Esophagus (tissue), 2 donors: ENCODE measurements around the gene OCRL. TPM values are rescaled to one million over a fixed set of nuclear protein-coding genes. Genes with fewer than 3 reads are reported as not detected.
A peak's percentile ranks its signal among the peaks of the same experiment; 100 is the strongest.

Experiments used
- H3K27ac ChIP-seq, 2 donors: one replicate each; pipeline ENCODE4 v1.5.1; 2013; ENCODE audit warnings: low read depth in 2 of 2, mild to moderate bottlenecking in 2 of 2, inconsistent platforms in 1 of 2, low read length in 1 of 2, moderate library complexity in 1 of 2
- H3K27me3 ChIP-seq, 2 donors: one replicate each; pipeline ENCODE4 v1.6.1; 2013; ENCODE audit warnings: low read length in 2 of 2, control low read depth in 1 of 2, mild to moderate bottlenecking in 1 of 2; ENCODE audit not compliant: insufficient read depth in 2 of 2, control insufficient read depth in 1 of 2
- H3K36me3 ChIP-seq, 2 donors: one replicate each; pipeline ENCODE4 v1.6.1; 2013; ENCODE audit warnings: low read length in 1 of 2; ENCODE audit not compliant: control insufficient read depth in 2 of 2, insufficient read depth in 2 of 2
- H3K4me1 ChIP-seq, 2 donors: one replicate each; pipeline ENCODE4 v1.6.1; 2013; ENCODE audit warnings: low read length in 1 of 2; ENCODE audit not compliant: control insufficient read depth in 2 of 2, insufficient read depth in 2 of 2
- H3K4me3 ChIP-seq, 2 donors: one replicate each; pipeline ENCODE4 v1.5.1; 2013; ENCODE audit warnings: low read length in 2 of 2, mild to moderate bottlenecking in 2 of 2, low read depth in 1 of 2, moderate library complexity in 1 of 2
- H3K9me3 ChIP-seq, 2 donors: one replicate each; pipeline ENCODE4 v1.6.1; 2013; ENCODE audit warnings: mild to moderate bottlenecking in 2 of 2, low read depth in 1 of 2, low read length in 1 of 2, moderate library complexity in 1 of 2; ENCODE audit not compliant: control insufficient read depth in 2 of 2, insufficient read depth in 1 of 2
- WGBS, 2 donors: extraction: QIAGEN DNeasy Blood & Tissue Kit; methylation state at CpG; one replicate each; pipeline ENCODE4 v1.1.7; 2013; 5-methylcytosine and 5-hydroxymethylcytosine counted together
- polyA plus RNA-seq, 2 donors: library from polyadenylated mRNA; stranded (reverse); fragments of 200-250 nt; gene quantifications; one replicate each; pipeline ENCODE4 v1.2.3, GENCODE V29; 2013
- donor health status: healthy with polysubstance abuse.
- donor health status: Bipolar disorder and iron deficiency.

Gene OCRL
- polyA plus RNA-seq, 2 donors = 6.4 to 7.5 TPM

- WGBS, 2 donors = 73 to 74% methylated on average over 3 of the region's 3 CpGs
- H3K36me3 ChIP-seq = peaks cover 0 to 3% of the 10 kb centered on the region in 2 donors
Measured at GRCh38 chrX:129576539-129576938, 36.5 kb downstream of the OCRL start.

GRCh38 chrX:129577473-129577872, 37.4 kb downstream of the OCRL start:
- no peak overlapping the region for H3K4me3 ChIP-seq
- 54 to 59% methylated on average over 5 of the region's 5 CpGs for WGBS, 2 donors
- H3K36me3 ChIP-seq = peaks cover 0 to 3% of the 10 kb centered on the region in 2 donors
- H3K9me3 ChIP-seq = no peaks in the 10 kb centered on the region
- H3K4me1 ChIP-seq = no peaks in the 10 kb centered on the region
- H3K27ac ChIP-seq = no peak overlapping the region
- H3K27me3 ChIP-seq = no peaks in the 10 kb centered on the region

More at GRCh38 chrX:129576539-129576938, 36.5 kb downstream of the OCRL start:
- Histone ChIP-seq H3K9me3 (no peaks in the 10 kb centered on the region), H3K27ac (no peak overlapping the region), H3K4me1 (no peaks in the 10 kb centered on the region), H3K4me3 (no peak overlapping the region), H3K27me3 (no peaks in the 10 kb centered on the region)

GRCh38 chrX:129577877-129578276, 37.8 kb downstream of the OCRL start:
- H3K9me3 ChIP-seq = no peaks in the 10 kb centered on the region
- H3K27me3 ChIP-seq = no peaks in the 10 kb centered on the region
- WGBS, 2 donors = 76 to 90% methylated on average over 1 of the region's 1 CpG
- peaks cover 0 to 3% of the 10 kb centered on the region in 2 donors for H3K36me3 ChIP-seq
- no peaks in the 10 kb centered on the region for H3K4me1 ChIP-seq
- no peak overlapping the region for H3K4me3 ChIP-seq
- H3K27ac ChIP-seq = no peak overlapping the region

- Histone ChIP-seq H3K4me3 (no peak overlapping the region), H3K36me3 (no peaks in the 10 kb centered on the region), H3K27me3 (no peaks in the 10 kb centered on the region), H3K9me3 (no peaks in the 10 kb centered on the region), H3K27ac (no peak overlapping the region), H3K4me1 (no peaks in the 10 kb centered on the region)
- WGBS, 2 donors = 73 to 88% methylated on average over 1 of the region's 1 CpG
Measured at GRCh38 chrX:129581904-129582303, 41.8 kb downstream of the OCRL start.

GRCh38 chrX:129585167-129585566, 45.1 kb downstream of the OCRL start:
- Histone ChIP-seq H3K4me1 (no peaks in the 10 kb centered on the region), H3K4me3 (no peak overlapping the region), H3K9me3 (no peaks in the 10 kb centered on the region), H3K36me3 (no peaks in the 10 kb centered on the region), H3K27me3 (no peaks in the 10 kb centered on the region), H3K27ac (no peak overlapping the region)
- WGBS, 2 donors = 59 to 78% methylated on average over 1 of the region's 1 CpG

- 60 to 75% methylated on average over 3 of the region's 3 CpGs for WGBS, 2 donors
- H3K36me3 ChIP-seq = peaks cover 0 to 1% of the 10 kb centered on the region in 2 donors
- H3K27me3 ChIP-seq = no peaks in the 10 kb centered on the region
- H3K27ac ChIP-seq = no peak overlapping the region
- no peaks in the 10 kb centered on the region for H3K9me3 ChIP-seq
- H3K4me3 ChIP-seq = no peak overlapping the region
- no peaks in the 10 kb centered on the region for H3K4me1 ChIP-seq
Measured at GRCh38 chrX:129585691-129586090, 45.6 kb downstream of the OCRL start.

- Histone ChIP-seq H3K4me1 (no peaks in the 10 kb centered on the region), H3K4me3 (no peak overlapping the region), H3K9me3 (no peaks in the 10 kb centered on the region), H3K27ac (no peak overlapping the region), H3K36me3 (peaks cover 0 to 4% of the 10 kb centered on the region in 2 donors), H3K27me3 (no peaks in the 10 kb centered on the region)
- 79 to 97% methylated on average over 4 of the region's 4 CpGs for WGBS, 2 donors
Measured at GRCh38 chrX:129586446-129586845, 46.4 kb downstream of the OCRL start.

- H3K4me1 ChIP-seq = peaks cover 0 to 5% of the 10 kb centered on the region in 2 donors
- peaks cover 0 to 4% of the 10 kb centered on the region in 2 donors for H3K36me3 ChIP-seq
- H3K27me3 ChIP-seq = no peaks in the 10 kb centered on the region
- H3K9me3 ChIP-seq = no peaks in the 10 kb centered on the region
- 65 to 94% methylated on average over 4 of the region's 4 CpGs for WGBS, 2 donors
- no peak overlapping the region for H3K27ac ChIP-seq
- H3K4me3 ChIP-seq = no peak overlapping the region
Measured at GRCh38 chrX:129590596-129590995, 50.5 kb downstream of the OCRL start.

- Histone ChIP-seq H3K27me3 (no peaks in the 10 kb centered on the region), H3K36me3 (peaks cover 0 to 4% of the 10 kb centered on the region in 2 donors), H3K4me3 (no peak overlapping the region), H3K4me1 (peaks cover 0 to 5% of the 10 kb centered on the region in 2 donors), H3K9me3 (no peaks in the 10 kb centered on the region), H3K27ac (peak overlapping the region in 1 of 2 donors; percentile 56)
Measured at GRCh38 chrX:129593137-129593536, 53.1 kb downstream of the OCRL start.

GRCh38 chrX:129594781-129595180, 54.7 kb downstream of the OCRL start:
- Histone ChIP-seq H3K4me3 (no peak overlapping the region), H3K9me3 (no peaks in the 10 kb centered on the region), H3K36me3 (peaks cover 0 to 4% of the 10 kb centered on the region in 2 donors), H3K27me3 (no peaks in the 10 kb centered on the region), H3K27ac (no peak overlapping the region), H3K4me1 (peaks cover 0 to 5% of the 10 kb centered on the region in 2 donors)
- WGBS, 2 donors = 89 to 93% methylated on average over 1 of the region's 1 CpG
